ENCODE measurements around the gene AKTIP.
"Not testable (repeated sequence)": the region's sequence is repeated elsewhere in the genome, so short reads cannot be mapped to it uniquely, and the experiment has no call there.

AKTIP gene

GRCh38 chr16:53518550-53519416, 15.8 kb upstream of the AKTIP start:
- H3K36me3 ChIP-seq: no peaks in the 10 kb centered on the region
- no peaks in the 10 kb centered on the region; the same call in 1 of the 2 replicates for H3K9me3 ChIP-seq
- H3K4me1 ChIP-seq: no peaks in the 10 kb centered on the region
- no peaks in the 10 kb centered on the region for H3K27me3 ChIP-seq
- TF ChIP-seq, protein P1, sequence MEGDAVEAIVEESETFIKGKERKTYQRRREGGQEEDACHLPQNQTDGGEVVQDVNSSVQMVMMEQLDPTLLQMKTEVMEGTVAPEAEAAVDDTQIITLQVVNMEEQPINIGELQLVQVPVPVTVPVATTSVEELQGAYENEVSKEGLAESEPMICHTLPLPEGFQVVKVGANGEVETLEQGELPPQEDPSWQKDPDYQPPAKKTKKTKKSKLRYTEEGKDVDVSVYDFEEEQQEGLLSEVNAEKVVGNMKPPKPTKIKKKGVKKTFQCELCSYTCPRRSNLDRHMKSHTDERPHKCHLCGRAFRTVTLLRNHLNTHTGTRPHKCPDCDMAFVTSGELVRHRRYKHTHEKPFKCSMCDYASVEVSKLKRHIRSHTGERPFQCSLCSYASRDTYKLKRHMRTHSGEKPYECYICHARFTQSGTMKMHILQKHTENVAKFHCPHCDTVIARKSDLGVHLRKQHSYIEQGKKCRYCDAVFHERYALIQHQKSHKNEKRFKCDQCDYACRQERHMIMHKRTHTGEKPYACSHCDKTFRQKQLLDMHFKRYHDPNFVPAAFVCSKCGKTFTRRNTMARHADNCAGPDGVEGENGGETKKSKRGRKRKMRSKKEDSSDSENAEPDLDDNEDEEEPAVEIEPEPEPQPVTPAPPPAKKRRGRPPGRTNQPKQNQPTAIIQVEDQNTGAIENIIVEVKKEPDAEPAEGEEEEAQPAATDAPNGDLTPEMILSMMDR (IDR thresholded peaks at IDR 0.05; ENCODE audit: low read depth, low read length): no peak
- no peak overlapping the region for H3K4me3 ChIP-seq (ENCODE audit: low read depth, low read length)
- no peak for DNase-seq

DNA sequence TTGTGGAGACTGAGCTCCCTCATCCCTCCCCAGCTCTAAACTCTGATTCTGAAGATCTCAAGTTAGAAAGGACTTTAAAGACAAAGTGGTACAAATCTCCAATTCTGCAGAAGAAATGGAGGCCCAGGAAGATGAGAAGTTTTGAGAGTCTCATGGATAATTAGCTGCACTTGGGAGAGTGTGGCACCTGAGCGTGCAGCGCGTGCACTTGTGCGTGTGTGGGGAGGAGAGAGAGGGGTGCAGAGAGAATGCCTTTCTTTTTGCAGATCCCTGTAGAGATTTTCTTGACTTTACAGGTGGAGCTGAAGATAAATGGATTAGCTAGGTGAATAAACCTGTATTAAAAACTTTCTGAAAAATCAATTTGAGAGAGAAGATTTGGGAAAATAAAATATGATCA, 14.8 kb upstream of the AKTIP start:
- no peaks in the 10 kb centered on the region for H3K4me1 ChIP-seq
- TF ChIP-seq, protein P1 (IDR thresholded peaks at IDR 0.05; ENCODE audit: low read depth, low read length): no peak
- no peak for DNase-seq
- no peaks in the 10 kb centered on the region for H3K36me3 ChIP-seq
- no peaks in the 10 kb centered on the region for H3K27me3 ChIP-seq
- no peak overlapping the region for H3K4me3 ChIP-seq (ENCODE audit: low read depth, low read length)
- H3K9me3 ChIP-seq: no peaks in the 10 kb centered on the region

- no peaks in the 10 kb centered on the region for H3K36me3 ChIP-seq
Measured at GRCh38 chr16:53515811-53516210, 12.8 kb upstream of the AKTIP start.

GRCh38 chr16:53515259-53515658, 12.2 kb upstream of the AKTIP start:
- Histone ChIP-seq H3K4me1 (no peaks in the 10 kb centered on the region), H3K9me3 (no peaks in the 10 kb centered on the region), H3K36me3 (no peaks in the 10 kb centered on the region), H3K4me3 (ENCODE audit: low read depth, low read length) (no peak overlapping the region), H3K27me3 (no peaks in the 10 kb centered on the region)
- TF ChIP-seq, protein P1 (IDR thresholded peaks at IDR 0.05; ENCODE audit: low read depth, low read length): no peak
- DNase-seq: no peak

More at GRCh38 chr16:53515811-53516210, 12.8 kb upstream of the AKTIP start:
- H3K27me3 ChIP-seq: no peaks in the 10 kb centered on the region
- H3K4me1 ChIP-seq: no peaks in the 10 kb centered on the region
- H3K9me3 ChIP-seq: no peaks in the 10 kb centered on the region
- no peak for DNase-seq
- TF ChIP-seq, protein P1 (IDR thresholded peaks at IDR 0.05; ENCODE audit: low read depth, low read length): no peak
- no peak overlapping the region for H3K4me3 ChIP-seq (ENCODE audit: low read depth, low read length)

DNA sequence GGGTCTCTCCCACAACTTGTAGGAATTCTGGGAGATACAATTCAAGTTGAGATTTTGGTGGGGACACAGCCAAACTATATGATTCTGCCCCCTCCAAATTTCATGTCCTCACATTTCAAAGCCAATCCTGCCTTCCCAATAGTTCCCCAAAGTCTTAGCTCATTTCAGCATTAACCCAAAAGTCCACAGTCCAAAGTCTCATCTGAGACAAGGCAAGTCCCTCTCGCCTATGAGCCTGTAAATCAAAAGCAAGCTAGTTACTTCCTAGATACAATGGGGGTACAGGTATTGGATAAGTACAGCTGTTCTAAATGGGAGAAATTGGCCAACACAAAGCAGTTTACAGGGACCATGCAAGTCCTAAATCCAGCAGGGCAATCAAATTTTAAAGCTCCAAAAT, 9.8 kb upstream of the AKTIP start:
- not testable (repeated sequence) for H3K36me3 ChIP-seq; H3K27me3 ChIP-seq; H3K9me3 ChIP-seq; H3K4me1 ChIP-seq; H3K4me3 ChIP-seq (ENCODE audit: low read depth, low read length); DNase-seq

DNA sequence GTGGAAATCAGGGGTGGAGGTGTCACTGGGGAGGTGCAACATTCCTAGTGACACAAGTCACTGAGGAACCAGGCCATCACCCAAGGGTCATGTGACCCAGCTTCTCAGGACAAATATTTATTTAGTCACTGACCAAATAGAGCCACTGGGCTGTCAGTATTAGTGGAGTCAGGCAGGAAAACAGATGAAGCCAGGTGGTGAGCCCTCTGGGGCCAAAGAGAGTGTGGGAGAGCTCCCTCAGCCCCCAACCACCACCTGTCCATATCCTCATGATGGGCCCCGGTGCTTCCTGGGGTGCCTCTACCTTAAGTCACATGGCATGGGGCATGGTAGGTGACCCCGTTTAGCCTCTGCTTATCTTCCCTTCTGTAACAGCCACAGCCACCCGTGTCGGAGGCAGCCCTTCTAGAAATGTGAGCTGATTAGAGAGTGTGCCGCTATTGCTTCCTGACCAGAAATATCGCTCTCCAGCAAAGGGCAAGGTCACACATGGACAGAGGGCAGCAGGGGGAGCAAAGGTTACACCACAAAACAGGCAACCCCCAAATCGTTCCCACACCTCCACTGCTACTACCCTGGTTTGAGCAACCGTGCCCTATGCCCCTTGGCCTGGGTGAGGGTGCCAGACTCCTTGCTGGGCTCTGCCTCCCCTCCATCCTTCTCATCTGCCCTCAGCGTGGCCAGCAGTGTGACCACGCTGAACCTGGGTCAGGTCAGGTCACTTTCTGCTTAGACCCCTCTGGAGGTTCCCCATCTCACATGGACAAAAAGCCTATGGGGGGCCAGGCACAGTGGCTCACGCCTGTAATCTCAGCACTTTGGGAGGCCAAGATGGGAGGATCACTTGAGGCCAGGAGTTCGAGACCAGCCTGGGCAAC, 8.6 kb upstream of the AKTIP start:
- H3K4me1 ChIP-seq: peaks cover 2% of the 10 kb centered on the region; the same call in 1 of the 2 replicates
- TF ChIP-seq, protein P1 (IDR thresholded peaks at IDR 0.05; ENCODE audit: low read depth, low read length): no peak
- no peak for DNase-seq

More for the DNA sequence above, 8.6 kb upstream of the AKTIP start:
- Histone ChIP-seq H3K36me3 (no peaks in the 10 kb centered on the region), H3K9me3 (no peaks in the 10 kb centered on the region), H3K27me3 (no peaks in the 10 kb centered on the region), H3K4me3 (ENCODE audit: low read depth, low read length) (no peak overlapping the region)
